Measurements from ENCODE around the gene RBBP5.

GRCh38 chr1:205044741-205045140, 77.0 kb downstream of the RBBP5 start:
- TF ChIP-seq CTCF (IDR thresholded peaks at IDR 0.05) (no peak), POLR2A (IDR thresholded peaks at IDR 0.05) (no peak)

Measured in testis (tissue), 2 donors.